ENCODE measurements around the gene ELN. TPM values are rescaled to one million over a fixed set of nuclear protein-coding genes. Genes with fewer than 3 reads are reported as not detected.

ELN gene
- total and polyA plus RNA-seq, 8 donors = 202 to 673 (median 229) TPM

DNA sequence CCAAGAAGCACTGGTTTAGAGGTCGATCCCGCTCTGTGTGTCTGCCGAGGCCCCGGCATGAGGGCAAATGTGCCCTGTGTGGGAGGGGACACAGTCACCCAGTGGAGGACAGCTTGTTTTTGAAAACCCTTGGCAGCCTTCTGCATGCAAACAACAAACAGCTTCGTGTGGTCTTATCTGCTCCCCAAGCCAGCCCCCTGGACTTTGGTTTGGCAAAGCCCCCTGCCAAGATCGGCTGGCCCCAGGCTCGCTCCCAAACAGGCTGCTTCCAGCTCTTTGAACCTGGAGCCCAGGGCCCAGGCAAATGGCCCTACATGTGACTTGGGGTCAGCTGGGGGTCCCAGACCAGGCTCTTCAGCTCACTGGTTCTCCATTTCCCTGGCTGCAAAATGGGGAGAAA, 2.9 kb downstream of the ELN start:
- DNase-seq (peak in 1 of 4 donors; percentile 42), ATAC-seq (no peak)
- intact Hi-C loops (cut with DNase I) = no loop called here
- H3K4me1 ChIP-seq = peaks cover 24 to 41% of the 10 kb centered on the region in 2 donors
- no peaks in the 10 kb centered on the region for H3K36me3 ChIP-seq
- H3K9me3 ChIP-seq = no peaks in the 10 kb centered on the region
- H3K4me3 ChIP-seq = peak overlapping the region; percentile 3 to 43
- H3K27me3 ChIP-seq = peaks cover 0 to 53% of the 10 kb centered on the region in 2 donors
- no peak overlapping the region for H3K27ac ChIP-seq
- TF ChIP-seq, protein P1, sequence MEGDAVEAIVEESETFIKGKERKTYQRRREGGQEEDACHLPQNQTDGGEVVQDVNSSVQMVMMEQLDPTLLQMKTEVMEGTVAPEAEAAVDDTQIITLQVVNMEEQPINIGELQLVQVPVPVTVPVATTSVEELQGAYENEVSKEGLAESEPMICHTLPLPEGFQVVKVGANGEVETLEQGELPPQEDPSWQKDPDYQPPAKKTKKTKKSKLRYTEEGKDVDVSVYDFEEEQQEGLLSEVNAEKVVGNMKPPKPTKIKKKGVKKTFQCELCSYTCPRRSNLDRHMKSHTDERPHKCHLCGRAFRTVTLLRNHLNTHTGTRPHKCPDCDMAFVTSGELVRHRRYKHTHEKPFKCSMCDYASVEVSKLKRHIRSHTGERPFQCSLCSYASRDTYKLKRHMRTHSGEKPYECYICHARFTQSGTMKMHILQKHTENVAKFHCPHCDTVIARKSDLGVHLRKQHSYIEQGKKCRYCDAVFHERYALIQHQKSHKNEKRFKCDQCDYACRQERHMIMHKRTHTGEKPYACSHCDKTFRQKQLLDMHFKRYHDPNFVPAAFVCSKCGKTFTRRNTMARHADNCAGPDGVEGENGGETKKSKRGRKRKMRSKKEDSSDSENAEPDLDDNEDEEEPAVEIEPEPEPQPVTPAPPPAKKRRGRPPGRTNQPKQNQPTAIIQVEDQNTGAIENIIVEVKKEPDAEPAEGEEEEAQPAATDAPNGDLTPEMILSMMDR (IDR thresholded peaks at IDR 0.05) = no peak

DNA sequence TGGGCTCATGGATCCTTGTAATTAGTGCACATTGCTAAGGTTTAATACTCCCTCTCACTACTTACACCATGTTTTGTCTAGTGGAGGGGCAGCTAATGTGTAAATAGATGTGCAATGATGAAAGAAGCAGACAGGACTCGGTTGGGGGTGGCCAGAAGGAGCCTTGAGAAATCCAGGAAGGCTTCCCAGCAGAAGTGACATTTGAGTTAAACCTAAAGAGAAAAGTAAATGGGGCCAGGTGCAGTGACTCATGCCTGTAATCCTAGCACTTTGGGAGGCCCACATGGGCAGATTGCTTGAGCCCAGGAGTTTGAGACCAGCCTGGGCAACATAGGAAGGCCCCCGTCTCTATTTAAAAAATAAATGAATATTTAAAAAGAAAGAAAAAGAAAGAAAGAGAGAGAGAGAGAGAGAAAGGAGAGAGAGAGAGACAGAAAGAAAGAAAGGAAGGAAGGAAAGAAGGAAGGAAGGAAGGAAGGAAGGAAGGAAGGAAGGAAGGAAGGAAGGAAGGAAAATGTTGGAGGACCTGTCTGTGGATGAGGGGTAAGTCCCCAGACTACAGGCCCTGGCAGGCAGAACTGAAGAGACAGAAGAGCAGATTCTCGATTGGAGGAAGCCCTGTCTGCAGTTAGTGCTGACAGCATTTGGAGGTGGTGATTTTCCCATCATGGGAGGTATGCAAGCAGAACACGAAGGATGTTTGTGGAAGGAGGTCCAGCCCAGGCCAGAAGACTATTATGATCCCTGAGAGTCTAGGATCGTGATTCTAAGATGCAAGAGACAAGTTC, 3.6 kb downstream of the ELN start:
- intact Hi-C loops (cut with DNase I) = no loop called here
- Histone ChIP-seq H3K4me3 (peak overlapping the region; percentile 3 to 43), H3K4me1 (peaks cover 24 to 37% of the 10 kb centered on the region in 2 donors), H3K27me3 (peaks cover 0 to 46% of the 10 kb centered on the region in 2 donors), H3K36me3 (no peaks in the 10 kb centered on the region), H3K27ac (no peak overlapping the region), H3K9me3 (no peaks in the 10 kb centered on the region)
- TF ChIP-seq, protein P1 (IDR thresholded peaks at IDR 0.05) = no peak
- DNase-seq (no peak), ATAC-seq (no peak)

DNA sequence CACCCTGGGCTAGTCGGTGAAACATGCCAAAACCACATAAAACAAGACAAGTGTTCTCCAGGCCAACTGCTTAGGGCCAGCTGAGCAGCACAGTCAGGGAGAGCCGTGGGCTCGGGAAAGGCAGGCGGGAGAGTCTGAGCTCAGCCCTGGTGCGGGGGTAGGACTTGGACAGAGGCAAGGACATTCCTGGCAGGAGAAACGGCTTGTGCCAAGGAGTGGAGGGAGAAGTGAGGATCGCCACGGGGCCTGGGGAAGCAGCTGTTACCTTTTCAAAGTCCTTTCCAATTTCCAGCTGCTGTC, 4.2 kb downstream of the ELN start:
- TF ChIP-seq, protein P1 (IDR thresholded peaks at IDR 0.05) = no peak
- intact Hi-C loops (cut with DNase I) = no loop called here
- ATAC-seq (peak; percentile 67), DNase-seq (peak in 2 of 4 donors; percentile 64 to 71)
- H3K36me3 ChIP-seq = no peaks in the 10 kb centered on the region
- peaks cover 0 to 40% of the 10 kb centered on the region in 2 donors for H3K27me3 ChIP-seq
- no peaks in the 10 kb centered on the region for H3K9me3 ChIP-seq
- H3K27ac ChIP-seq = peak overlapping the region in 1 of 2 donors; percentile 36
- H3K4me1 ChIP-seq = peaks cover 20 to 32% of the 10 kb centered on the region in 2 donors
- no peak overlapping the region for H3K4me3 ChIP-seq

DNA sequence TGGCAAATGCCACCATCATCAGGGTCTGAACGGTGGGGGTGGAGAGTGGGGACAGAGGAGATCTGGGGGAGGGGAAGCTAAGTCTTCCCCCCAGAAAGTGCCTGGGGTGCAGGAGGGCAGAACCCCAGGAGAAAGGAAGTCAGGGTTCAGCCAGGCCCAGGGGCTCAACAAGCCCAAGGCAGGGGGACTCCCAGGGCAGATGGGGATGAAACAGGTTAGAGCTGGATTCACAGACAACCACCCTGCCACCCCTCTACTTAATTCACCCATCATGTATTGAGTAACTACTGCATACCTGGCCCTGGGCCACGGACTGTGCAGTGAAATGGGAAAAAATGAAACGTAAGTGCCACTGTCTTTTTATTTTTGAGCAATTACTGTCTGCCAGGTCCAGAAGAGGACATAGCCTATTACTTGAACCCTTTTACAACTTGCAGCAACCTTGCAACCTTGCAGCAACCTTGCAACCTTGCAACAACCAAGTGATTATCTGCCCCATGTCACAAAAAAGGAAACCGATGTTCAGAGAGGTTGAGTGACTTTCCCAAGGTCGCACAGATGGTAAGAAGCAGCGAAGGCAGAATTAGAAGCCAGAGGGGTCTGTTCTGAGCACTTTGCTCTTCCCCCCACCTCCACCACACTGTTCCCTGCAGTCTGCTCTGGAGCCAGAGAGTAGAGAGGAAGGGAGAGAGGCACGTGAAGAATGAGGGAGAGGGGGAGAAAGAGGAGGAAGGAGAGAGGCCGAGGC, 4.8 kb downstream of the ELN start:
- Histone ChIP-seq H3K4me1 (peaks cover 15 to 25% of the 10 kb centered on the region in 2 donors), H3K36me3 (no peaks in the 10 kb centered on the region), H3K27me3 (peaks cover 0 to 34% of the 10 kb centered on the region in 2 donors), H3K9me3 (no peaks in the 10 kb centered on the region), H3K4me3 (no peak overlapping the region), H3K27ac (peak overlapping the region; percentile 13 to 36)
- TF ChIP-seq, protein P1 (IDR thresholded peaks at IDR 0.05) = no peak
- DNase-seq (no peak), ATAC-seq (no peak)
- intact Hi-C loops (cut with DNase I) = no loop called here
